ENCODE measurements around the gene TM7SF2.

GRCh38 chr11:65116370-65117205 lies 4.9 kb downstream of the TM7SF2 start:
- TF ChIP-seq CTCF (optimal IDR thresholded peaks at IDR 0.05 in 1 of 3, IDR thresholded peaks at IDR 0.05 in 1 of 3, conservative IDR thresholded peaks at IDR 0.05 in 1 of 3; ENCODE audit: extremely low read depth in 1 of 3, insufficient read depth in 2 of 3, low read length in 3 of 3) = no peak
- TF ChIP-seq EZH2 (IDR thresholded peaks at IDR 0.05; ENCODE audit: low read length) = no peak
